HG02840 (cell line): ENCODE data around the gene AAK1.
"Not testable (repeated sequence)": the region's sequence is repeated elsewhere in the genome, so short reads cannot be mapped to it uniquely, and the experiment has no call there.

ENCODE experiments used
- ATAC-seq: cut with Tn5 transposase; IDR thresholded peaks from one replicate; pipeline ENCODE4 v1.9.1; 2021; ENCODE audit warnings: mild to moderate bottlenecking, moderate library complexity, moderate number of reproducible peaks; ENCODE audit not compliant: unreplicated experiment, low FRiP score

The AAK1 gene

DNA sequence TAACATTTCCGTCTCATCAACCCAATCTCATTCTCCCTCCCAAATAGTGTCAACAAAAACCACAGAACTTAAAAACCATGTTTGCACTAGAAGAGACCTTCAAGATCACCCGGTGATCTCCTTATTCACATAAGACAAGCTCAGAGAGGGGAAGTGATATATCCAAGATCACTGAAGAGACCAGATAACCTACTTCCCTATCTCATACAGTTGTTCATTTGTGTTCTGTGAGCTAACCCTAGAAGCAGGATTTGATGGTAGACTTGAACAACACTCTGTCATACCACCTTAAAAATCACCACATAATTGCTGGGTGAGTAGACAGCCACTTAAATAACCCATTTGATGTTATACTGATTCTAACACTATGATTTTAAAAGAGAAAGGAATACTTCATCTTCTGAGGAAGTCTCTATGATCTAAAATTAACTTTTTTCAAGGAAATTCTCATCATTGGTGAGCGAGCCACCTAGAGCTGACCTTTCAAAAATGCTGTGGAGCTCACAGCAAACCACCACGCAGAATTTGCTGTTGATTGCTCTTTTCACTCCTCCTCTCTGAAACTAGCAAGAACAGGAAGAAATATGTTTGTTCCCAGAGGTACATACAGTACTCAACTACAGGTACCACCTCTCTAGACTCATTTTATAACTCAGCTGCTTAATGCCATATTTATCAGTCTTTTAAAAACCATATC, 15.1 kb downstream of the AAK1 start:
- no peak for ATAC-seq

DNA sequence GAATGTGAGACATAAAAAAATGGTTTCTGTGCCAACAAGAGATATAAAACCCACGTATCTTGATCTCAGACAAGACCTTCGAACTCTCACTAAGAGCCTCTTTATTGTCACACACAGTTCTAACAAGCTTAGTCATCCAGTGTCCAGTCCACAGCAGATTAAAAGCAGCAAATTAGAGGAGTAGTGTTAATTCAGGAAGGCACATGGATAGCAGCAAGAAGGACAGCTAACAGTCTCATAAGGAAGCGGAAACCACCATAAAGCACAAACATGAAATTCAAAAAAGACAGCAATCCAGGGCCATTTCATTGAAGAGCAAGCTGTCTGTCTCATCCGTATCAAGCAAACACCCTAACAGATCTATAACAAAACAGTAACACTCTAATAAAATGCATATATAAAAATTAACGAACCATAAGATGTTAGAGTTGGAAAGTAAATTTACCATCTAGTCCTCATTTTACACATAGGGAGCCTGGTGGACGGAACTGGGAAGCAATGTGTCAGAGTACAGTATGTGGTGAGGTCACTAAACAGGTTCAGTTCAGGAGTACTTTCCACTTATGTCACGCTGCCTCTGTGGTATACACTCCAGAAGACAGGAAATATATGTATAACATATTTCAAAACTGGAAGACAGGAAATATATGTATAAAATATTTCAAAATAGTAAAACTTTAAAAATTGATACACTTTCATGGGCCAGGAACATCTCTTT, 18.3 kb downstream of the AAK1 start:
- no peak for ATAC-seq

DNA sequence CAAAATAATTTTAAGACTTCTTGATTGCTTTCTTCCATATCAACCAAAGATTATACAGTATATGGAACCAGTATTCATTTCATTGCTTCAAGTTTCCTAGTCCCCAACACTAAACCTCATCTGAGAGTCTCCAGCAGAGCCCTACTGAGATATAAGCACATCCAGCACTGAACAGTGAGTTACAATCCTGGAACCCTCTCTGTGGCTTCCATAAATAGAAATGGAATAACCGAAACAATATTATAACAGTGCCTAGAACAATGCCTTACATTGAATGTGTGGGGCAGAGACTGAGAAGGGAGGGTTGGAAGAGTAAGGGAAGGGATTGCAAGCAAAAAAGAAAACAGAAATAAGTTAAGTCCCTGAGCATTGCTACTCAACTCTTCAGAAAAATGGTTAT, 18.9 kb downstream of the AAK1 start:
- ATAC-seq, result no peak

DNA sequence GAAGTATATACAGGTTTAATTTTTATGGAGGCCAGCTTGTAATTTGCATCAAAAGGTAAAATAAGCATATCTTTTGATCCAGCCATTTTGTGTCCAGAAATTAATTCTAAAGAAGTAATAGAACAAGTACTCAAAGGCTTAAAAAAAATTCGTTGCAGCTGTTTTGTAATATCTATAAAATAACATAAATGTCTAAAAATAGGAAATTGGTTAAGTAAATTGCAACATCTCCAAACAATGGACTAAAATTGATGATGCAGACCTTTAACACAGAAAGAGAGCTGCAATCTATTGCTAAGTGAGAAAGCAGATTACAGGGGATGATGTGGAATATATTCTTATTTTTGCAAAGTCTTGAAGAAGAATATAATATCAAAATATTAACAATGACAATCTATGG, 19.4 kb downstream of the AAK1 start:
- no peak for ATAC-seq

DNA sequence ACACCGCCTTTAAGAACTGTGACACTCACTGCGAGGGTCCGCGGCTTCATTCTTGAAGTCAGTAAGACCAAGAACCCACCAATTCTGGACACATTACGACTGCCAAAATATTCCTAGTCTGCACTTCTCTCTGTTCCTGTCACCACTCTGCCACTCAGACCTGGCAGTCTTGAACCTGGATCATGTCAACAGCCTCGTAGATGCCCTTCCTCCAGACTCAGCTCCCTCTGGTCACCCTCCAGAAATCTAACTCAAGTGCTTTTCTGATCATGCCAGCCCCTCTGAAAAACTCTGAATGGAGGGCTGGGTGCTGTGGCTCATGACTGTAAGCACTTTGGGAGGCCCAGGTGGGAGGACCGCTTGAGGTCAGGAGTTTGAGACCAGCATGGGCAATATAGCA, 20.3 kb downstream of the AAK1 start:
- no peak for ATAC-seq

GRCh38 chr2:69622805-69623204, 20.7 kb downstream of the AAK1 start:
- not testable (repeated sequence) for ATAC-seq

GRCh38 chr2:69622017-69622540, 21.5 kb downstream of the AAK1 start:
- not testable (repeated sequence) for ATAC-seq

GRCh38 chr2:69621440-69621839, 22.1 kb downstream of the AAK1 start:
- ATAC-seq, result no peak

- ATAC-seq, result no peak
Observed at GRCh38 chr2:69620870-69621269, 22.7 kb downstream of the AAK1 start.

DNA sequence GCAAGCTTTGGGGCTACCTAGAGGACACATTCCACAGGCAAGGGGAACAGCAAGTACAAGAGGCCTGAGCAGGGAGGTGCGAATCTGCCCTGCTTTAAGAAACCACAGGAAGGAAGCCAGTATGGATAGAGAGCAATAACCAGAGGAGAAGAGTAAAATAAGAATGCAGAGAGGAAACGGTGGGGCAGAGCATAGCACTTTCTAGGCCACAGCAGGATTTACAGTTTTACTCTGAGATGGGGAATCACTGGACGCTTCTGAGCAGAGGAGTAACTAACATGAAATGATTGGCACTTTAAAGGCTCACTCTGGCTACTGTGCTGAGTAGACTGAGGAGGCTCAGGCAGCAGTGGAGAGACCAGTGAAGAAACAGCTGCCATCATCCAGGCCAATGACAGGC, 23.8 kb downstream of the AAK1 start:
- no peak for ATAC-seq

DNA sequence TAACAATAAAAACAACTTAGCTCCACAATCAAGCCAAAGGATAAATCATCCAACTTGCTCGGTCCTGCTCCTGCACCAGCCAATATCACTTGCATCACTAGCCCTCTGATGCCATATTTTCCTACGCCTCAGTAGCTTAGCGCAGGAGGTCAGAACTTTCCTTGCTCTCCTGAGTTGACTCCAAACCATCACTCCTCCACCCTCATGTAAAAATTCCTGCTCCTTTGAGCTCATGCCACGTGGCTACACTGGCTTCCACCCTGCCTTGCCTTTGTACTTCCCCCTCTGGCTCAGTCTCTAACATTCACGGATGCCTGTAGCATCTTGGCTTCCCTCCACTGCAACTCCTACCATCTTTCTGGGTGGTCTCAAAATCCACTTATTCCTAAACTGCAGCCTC, 25.2 kb downstream of the AAK1 start:
- no peak for ATAC-seq

GRCh38 chr2:69617744-69618143, 25.8 kb downstream of the AAK1 start:
- no peak for ATAC-seq

DNA sequence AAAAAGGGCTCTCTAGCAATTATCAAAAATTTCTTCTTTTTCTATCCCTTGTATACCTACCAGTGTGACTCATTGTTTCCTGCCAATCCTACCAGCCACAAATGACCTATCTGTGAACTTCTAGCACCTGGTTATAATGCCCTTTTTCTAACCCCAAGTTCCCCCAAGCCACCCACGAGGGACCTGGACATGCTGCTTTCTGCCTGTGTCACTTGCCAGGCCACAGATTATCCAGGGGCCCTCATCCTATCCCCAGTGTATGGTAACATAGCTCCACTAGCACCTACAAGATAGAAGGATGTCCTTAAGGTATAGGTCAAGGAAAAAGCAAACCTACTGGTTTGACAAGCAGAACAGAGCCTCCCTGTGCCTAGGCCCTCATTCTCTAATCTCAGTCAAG, 26.8 kb downstream of the AAK1 start:
- no peak for ATAC-seq

- no peak for ATAC-seq
Observed at GRCh38 chr2:69615969-69616368, 27.6 kb downstream of the AAK1 start.

GRCh38 chr2:69615078-69615625, 28.4 kb downstream of the AAK1 start:
- no peak for ATAC-seq

- ATAC-seq, result no peak
Observed at GRCh38 chr2:69612707-69613106, 30.8 kb downstream of the AAK1 start.

GRCh38 chr2:69612200-69612599, 31.3 kb downstream of the AAK1 start:
- ATAC-seq, result no peak

DNA sequence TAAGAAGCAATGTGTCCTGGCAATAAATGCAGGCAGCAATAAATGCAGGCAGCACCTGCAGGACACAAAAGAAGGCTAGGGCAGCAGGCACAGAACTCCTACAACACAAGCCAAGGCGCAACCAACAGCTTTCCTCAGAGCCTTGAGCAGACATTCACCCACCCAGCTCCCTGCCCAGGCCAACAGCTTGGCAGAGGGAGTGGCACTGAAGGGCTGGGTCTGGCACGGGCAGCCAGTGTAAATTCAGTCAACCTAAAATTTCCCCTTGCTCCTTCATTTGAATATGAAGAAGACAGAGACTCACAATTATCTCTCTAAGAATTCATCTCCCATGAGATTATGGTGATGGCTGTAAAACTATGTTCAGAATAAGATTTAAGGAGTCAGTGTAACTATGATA, 35.4 kb downstream of the AAK1 start:
- ATAC-seq, result no peak

GRCh38 chr2:69606771-69607170, 36.8 kb downstream of the AAK1 start:
- ATAC-seq, result not testable (repeated sequence)

DNA sequence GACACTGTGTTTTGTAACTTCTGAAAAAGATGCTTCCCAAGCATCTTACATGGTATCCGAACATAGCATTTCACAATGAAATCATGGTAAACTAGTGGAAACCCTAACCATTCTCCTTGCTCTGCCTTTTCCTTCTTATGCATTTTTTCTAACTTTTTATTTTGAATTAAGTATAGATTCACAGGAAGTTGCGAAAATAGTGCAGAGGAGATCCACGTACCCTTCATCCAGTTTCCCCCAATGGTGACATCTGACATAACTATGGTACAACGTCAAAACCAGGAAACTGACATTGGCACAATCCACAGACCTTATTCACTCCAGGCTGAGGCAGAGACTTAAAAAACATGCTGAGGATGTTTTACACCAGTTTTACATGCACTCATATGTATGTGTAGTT, 38.3 kb downstream of the AAK1 start:
- no peak for ATAC-seq

DNA sequence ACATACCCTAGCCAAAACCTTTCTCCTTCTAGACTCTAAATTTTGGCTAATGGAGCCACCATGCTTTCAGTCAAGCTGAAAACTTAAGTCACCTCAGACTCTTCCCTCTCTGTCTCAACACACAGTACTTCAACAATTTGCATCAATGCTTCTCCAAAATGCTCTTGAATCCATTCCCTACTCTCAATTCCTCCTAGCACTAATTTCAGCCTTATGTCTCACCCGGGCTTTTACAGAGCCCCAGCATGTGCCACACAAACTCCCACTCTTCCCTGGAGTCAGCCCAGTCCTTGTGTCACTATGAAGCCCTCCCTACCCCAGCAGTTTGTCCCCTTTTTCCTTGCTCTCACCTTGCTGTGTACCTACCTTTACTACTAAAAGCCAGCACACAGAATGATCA, 38.7 kb downstream of the AAK1 start:
- no peak for ATAC-seq
